HepG2 (cell line): Measurements from ENCODE around the gene SLC10A1. TPM values are rescaled to one million over a fixed set of nuclear protein-coding genes. Genes with fewer than 3 reads are reported as not detected.
"Not testable (repeated sequence)": the region's sequence is repeated elsewhere in the genome, so short reads cannot be mapped to it uniquely, and the experiment has no call there.

ENCODE experiments used
- ATAC-seq: fragments of 200-7000 bp; cut with Tn5 transposase; 3 replicates; pipeline ENCODE4 v1.9.1; 2020; ENCODE audit warnings: mild to moderate bottlenecking, moderate library complexity
- BruUV-seq: library from RNA; stranded (reverse); fragments of 400-500 nt; replicated peaks from 2 replicates; lab custom pipeline; 2021; lab: Mats Ljungman, UMichigan
- CTCF ChIA-PET: fragments of 300-600 bp; formaldehyde crosslinking; extraction: SDS; loops from one replicate; lab custom pipeline; 2021; ENCODE audit warnings: low total read pairs, inconsistent platforms, low intra/inter-chr PET ratio; lab: Yijun Ruan, JAX
- POLR2A ChIA-PET: fragments of 350-600 bp; sonication (Branson Sonifier 250); formaldehyde crosslinking; loops from one replicate; lab custom pipeline; 2020; ENCODE audit warnings: antibody characterized with exemption, inconsistent platforms; lab: Yijun Ruan, JAX
- DNase-seq: peaks from one replicate; pipeline ENCODE4 v3.0.0-alpha.2; 2015; ENCODE audit warnings: low spot score
- FAIRE-seq: peaks from 3 replicates; lab custom pipeline; 2011; peaks lifted over from hg19 to GRCh38; lab: Jason Lieb, UNC
- H2AFZ ChIP-seq: one replicate; pipeline ENCODE4 v1.6.1; 2011; ENCODE audit warnings: low read length, inconsistent platforms
- H3K27ac ChIP-seq: fragments of 300-600 bp; 3 replicates; pipeline ENCODE4 v1.8.0; 2011; ENCODE audit warnings: mixed run types, mild to moderate bottlenecking, mixed read lengths, low read length, inconsistent platforms; ENCODE audit not compliant: insufficient read depth; ENCODE audit errors: extremely low read length
- H3K27me3 ChIP-seq, 2 experiments: fragments of 200-600 bp in 1 of 2; 2 replicates in 1 of 2; 3 replicates in 1 of 2; pipeline versions ENCODE4 v1.6.0 to v1.8.0; 2011; ENCODE audit warnings: low read length in 2 of 2, mild to moderate bottlenecking in 2 of 2, moderate library complexity in 2 of 2, inconsistent platforms in 1 of 2; ENCODE audit not compliant: insufficient read depth in 2 of 2, control insufficient read depth in 1 of 2
- H3K36me3 ChIP-seq, 2 experiments: fragments of 200-600 bp in 1 of 2; replicated peaks in 1 of 2; 2 replicates in 1 of 2; 3 replicates in 1 of 2; pipeline versions ENCODE4 v1.5.1 to v1.8.0; 2011; ENCODE audit warnings: low read length in 2 of 2, inconsistent platforms in 1 of 2; ENCODE audit not compliant: insufficient read depth in 2 of 2, control insufficient read depth in 1 of 2
- H3K4me1 ChIP-seq: 2 replicates; pipeline ENCODE4 v1.5.1; 2012; ENCODE audit warnings: low read length, inconsistent platforms; ENCODE audit not compliant: insufficient read depth
- H3K4me2 ChIP-seq: 2 replicates; pipeline ENCODE4 v1.6.0; 2011; ENCODE audit warnings: low read depth, low read length, inconsistent platforms
- H3K4me3 ChIP-seq, 3 experiments: fragments of 200-600 bp in 1 of 3; sonication (generic), shearing (Covaris generic) in 1 of 3; replicated peaks in 1 of 3; 2 replicates each; pipeline ENCODE4 v1.5.1; 2011 to 2016; ENCODE audit warnings: low read length in 3 of 3, inconsistent platforms in 2 of 3, low read depth in 2 of 3, mild to moderate bottlenecking in 2 of 3, control low read depth in 1 of 3, mixed read lengths in 1 of 3; ENCODE audit not compliant: insufficient read depth in 1 of 3
- H3K79me2 ChIP-seq: one replicate; pipeline ENCODE4 v1.6.1; 2011; ENCODE audit warnings: low read length, inconsistent platforms; ENCODE audit not compliant: insufficient read depth
- H3K9ac ChIP-seq: 2 replicates; pipeline ENCODE4 v1.6.0; 2011; ENCODE audit warnings: mild to moderate bottlenecking, low read depth, low read length, inconsistent platforms; ENCODE audit not compliant: insufficient read depth
- H3K9me3 ChIP-seq: 2 replicates; pipeline ENCODE4 v1.5.1; 2012; ENCODE audit warnings: mild to moderate bottlenecking, low read length
- H4K20me1 ChIP-seq: 2 replicates; pipeline ENCODE4 v1.6.0; 2011; ENCODE audit warnings: inconsistent platforms, mild to moderate bottlenecking, low read length, moderate library complexity; ENCODE audit not compliant: insufficient read depth
- CEBPB ChIP-seq: IDR thresholded peaks from 2 replicates; pipeline ENCODE4 v1.6.1; 2011; ENCODE audit warnings: low read depth, low read length, improper control_type of control experiment, borderline replicate concordance
- DBP ChIP-seq: sonication (generic); formaldehyde crosslinking; IDR thresholded peaks from 2 replicates; pipeline ENCODE4 v1.4.0; 2020; ENCODE audit warnings: missing genetic modification reagents; ENCODE audit errors: not compliant biosample characterization
- ELF4 ChIP-seq: sonication (generic); formaldehyde crosslinking; IDR thresholded peaks from 2 replicates; pipeline ENCODE4 v1.5.0; 2020; ENCODE audit warnings: missing genetic modification reagents, mild to moderate bottlenecking, moderate library complexity, borderline replicate concordance
- MIXL1 ChIP-seq: IDR thresholded peaks from 2 replicates; pipeline ENCODE4 v1.6.1; 2016
- SIX1 ChIP-seq: sonication (generic); formaldehyde crosslinking; IDR thresholded peaks from 2 replicates; pipeline ENCODE4 v1.4.0; 2020; ENCODE audit warnings: missing genetic modification reagents, borderline replicate concordance
- TEAD2 ChIP-seq: sonication (generic); formaldehyde crosslinking; IDR thresholded peaks from 2 replicates; pipeline ENCODE4 v1.9.0; 2021; ENCODE audit warnings: missing genetic modification reagents
- WIZ ChIP-seq: sonication (generic); formaldehyde crosslinking; IDR thresholded peaks from 2 replicates; pipeline ENCODE4 v1.5.1; 2020; ENCODE audit warnings: mild to moderate bottlenecking, missing genetic modification reagents
- YY1 ChIP-seq: IDR thresholded peaks from 2 replicates; pipeline ENCODE4 v1.6.1; 2011; ENCODE audit warnings: low read length, low read depth, moderate library complexity, mild to moderate bottlenecking; ENCODE audit not compliant: insufficient read depth, insufficient replicate concordance
- ZBTB46 ChIP-seq: sonication (generic); formaldehyde crosslinking; IDR thresholded peaks from 2 replicates; pipeline ENCODE4 v1.4.0; 2020; ENCODE audit warnings: mild to moderate bottlenecking, missing genetic modification reagents, borderline replicate concordance
- ZFP82 ChIP-seq: sonication (generic); formaldehyde crosslinking; IDR thresholded peaks from 2 replicates; pipeline ENCODE4 v1.5.1; 2020; ENCODE audit warnings: mild to moderate bottlenecking, missing genetic modification reagents, borderline replicate concordance
- ZNF160 ChIP-seq: sonication (generic); formaldehyde crosslinking; IDR thresholded peaks from 2 replicates; pipeline ENCODE4 v1.8.0; 2022; ENCODE audit warnings: mild to moderate bottlenecking, inconsistent platforms, missing genetic modification reagents
- ZNF879 ChIP-seq: sonication (generic); formaldehyde crosslinking; IDR thresholded peaks from 2 replicates; pipeline ENCODE4 v1.8.1; 2023; ENCODE audit warnings: missing genetic modification reagents
- WGBS: methylation state at CpG from one replicate; pipeline ENCODE4 v1.1.6; 2017; ENCODE audit warnings: low lambda C conversion rate; 5-methylcytosine and 5-hydroxymethylcytosine counted together
- in situ Hi-C: cut with HindIII; loops from 2 replicates; pipeline ENCODE4 v1.10.0; 2017; ENCODE audit warnings: low pct_unique_long_range_greater_than_20kb; ENCODE audit not compliant: extremely low pct_ligation_motif_present
- intact Hi-C: fragments of 100-400 bp; cut with micrococcal nuclease; formaldehyde crosslinking; loops from one replicate; pipeline ENCODE4 v1.10.0; 2022; ENCODE audit not compliant: unreplicated experiment
- polyA plus RNA-seq, 8 experiments: library from polyadenylated mRNA; depleted of rRNA in 3 of 8; stranded (reverse) in 7 of 8; unstranded in 1 of 8; fragments of >200 nt; fragmentation: Illumina TruSeq in 4 of 8; extraction: Trizol in 4 of 8; gene quantifications; 2 replicates each; pipeline versions ENCODE4 v1.2.1 to v1.2.3, GENCODE V29; 2011 to 2016; ENCODE audit warnings: low read depth in 4 of 8, missing spikeins in 1 of 8, mixed read lengths in 1 of 8; ENCODE audit not compliant: insufficient read depth in 1 of 8
- total RNA-seq, 5 experiments: library from RNA; depleted of rRNA; stranded (reverse); fragments of >200 nt; fragmentation: Illumina TruSeq; extraction: Trizol; gene quantifications; 2 replicates each; pipeline ENCODE4 v1.2.3, GENCODE V29; 2016; ENCODE audit warnings: low read depth in 1 of 5

The SLC10A1 gene
- total and polyA plus RNA-seq, 2 of the 13 experiments (the other 11 are each of a cell fraction or from before 2014, with no cell fraction given): 0.17 TPM; not detected in 1

- no peak for TF ChIP-seq SIX1 (CRISPR knock-in tag)
- TF ChIP-seq ZNF160 (CRISPR knock-in tag): no peak
- no peak for TF ChIP-seq ZNF879 (CRISPR knock-in tag)
- TF ChIP-seq DBP: no peak
- no peak for TF ChIP-seq MIXL1
- no peak for TF ChIP-seq CEBPB
- TF ChIP-seq ZFP82 (CRISPR knock-in tag): no peak
- no peak for TF ChIP-seq ZBTB46 (CRISPR knock-in tag)
- TF ChIP-seq ELF4 (CRISPR knock-in tag): no peak
- TF ChIP-seq WIZ: no peak
- TF ChIP-seq YY1: no peak
- no peak for TF ChIP-seq TEAD2 (CRISPR knock-in tag)
These were observed 17.4 kb upstream of the SLC10A1 start (continued) for GRCh38 chr14:69814397-69814796.

- H2AFZ ChIP-seq, H3K36me3 ChIP-seq, DNase-seq, BruUV-seq, H3K4me3 ChIP-seq, H4K20me1 ChIP-seq, H3K4me2 ChIP-seq, H3K27me3 ChIP-seq, FAIRE-seq, H3K79me2 ChIP-seq, ATAC-seq, CTCF ChIA-PET, H3K27ac ChIP-seq, H3K9me3 ChIP-seq, POLR2A ChIA-PET, H3K9ac ChIP-seq: not testable (repeated sequence)
- WGBS: 80% methylated on average over 6 of the region's 6 CpGs
- in situ Hi-C loops (loop anchor here (10.0 kb wide), 1 partner anchor 501 kb away; no protein-coding TSS in a partner anchor), intact Hi-C loops (loop anchor here (1.0 to 10.0 kb wide), 2 partner anchors 71 to 82 kb away; no protein-coding TSS in a partner anchor)
- peaks cover 54% of the 10 kb centered on the region for H3K4me1 ChIP-seq
These were observed 16.3 kb upstream of the SLC10A1 start for GRCh38 chr14:69813346-69813745.
